RPMI8226 (cell line): ENCODE measurements around the gene MT1E.
"Not testable (repeated sequence)": the region's sequence is repeated elsewhere in the genome, so short reads cannot be mapped to it uniquely, and the experiment has no call there.

Experiments
- DNase-seq: peaks from one replicate; pipeline ENCODE4 v3.0.0-alpha.2; 2015

MT1E gene

GRCh38 chr16:56607675-56608042 is 17.9 kb upstream of the MT1E start:
- no peak for DNase-seq

GRCh38 chr16:56608043-56608875 is 17.3 kb upstream of the MT1E start, which contains the start of gene MT2A:
Gene MT2A, plus strand, starts transcription at chr16:56608584. Its CDS starts 72 bp downstream, at chr16:56608656.
- peak; percentile 97 for DNase-seq

- DNase-seq: peak; percentile 51
Measured at GRCh38 chr16:56608876-56609462, 16.6 kb upstream of the MT1E start.

- DNase-seq: peak; percentile 98
Measured at GRCh38 chr16:56609463-56609921, 16.1 kb upstream of the MT1E start.

- peak; percentile 37 for DNase-seq
Measured at GRCh38 chr16:56610017-56610608, 15.5 kb upstream of the MT1E start.

- no peak for DNase-seq
Measured at GRCh38 chr16:56610609-56611111, 14.9 kb upstream of the MT1E start.

GRCh38 chr16:56611281-56611833 is 14.2 kb upstream of the MT1E start:
- peak; percentile 30 for DNase-seq

GRCh38 chr16:56613706-56614105 is 11.9 kb upstream of the MT1E start:
- DNase-seq: no peak

- DNase-seq: no peak
Measured at GRCh38 chr16:56614549-56614991, 11.0 kb upstream of the MT1E start.

GRCh38 chr16:56615353-56615752 is 10.2 kb upstream of the MT1E start:
- no peak for DNase-seq

GRCh38 chr16:56616608-56617211 is 8.9 kb upstream of the MT1E start:
- no peak for DNase-seq

GRCh38 chr16:56617212-56618085 is 8.1 kb upstream of the MT1E start:
- peak; percentile 56 for DNase-seq

- no peak for DNase-seq
Measured at GRCh38 chr16:56618138-56618537, 7.4 kb upstream of the MT1E start.

GRCh38 chr16:56620339-56620897 is 5.2 kb upstream of the MT1E start:
- DNase-seq: no peak

GRCh38 chr16:56621665-56622445 is 3.7 kb upstream of the MT1E start:
- DNase-seq: not testable (repeated sequence)

GRCh38 chr16:56623184-56623583 is 2.4 kb upstream of the MT1E start:
- not testable (repeated sequence) for DNase-seq

GRCh38 chr16:56623637-56624036 is 1.9 kb upstream of the MT1E start:
- no peak for DNase-seq

- DNase-seq: no peak
Measured at GRCh38 chr16:56625943-56626654, 518 bp downstream of the MT1E start.

GRCh38 chr16:56626685-56627084 is 1.1 kb downstream of the MT1E start:
- DNase-seq: no peak
